ENCODE results near the gene ARGLU1. TPM values are rescaled to one million over a fixed set of nuclear protein-coding genes. Genes with fewer than 3 reads are reported as not detected.

The ARGLU1 gene
- total and polyA plus RNA-seq, 9 of the 15 experiments (the other 6 are each of a cell fraction or from before 2014, with no cell fraction given): 19.3 to 99.9 (median 49.3) TPM

- H3K9me1 ChIP-seq (ENCODE audit: control insufficient read depth, insufficient read depth, low read length): no peaks in the 10 kb centered on the region
- intact Hi-C loops (cut with micrococcal nuclease) (no loop called here), in situ Hi-C loops (cut with MboI) (no loop called here)
- no peak for FAIRE-seq
- no peaks in the 10 kb centered on the region for H4K20me1 ChIP-seq (replicated peaks; ENCODE audit: control insufficient read depth, insufficient read depth, low read length)
- DNase-seq (ENCODE audit: extremely low read depth in 1 of 4, low spot score in 3 of 4): no peak
- H3K4me3 ChIP-seq: no peak overlapping the region
- TF ChIP-seq CSDE1 (IDR thresholded peaks at IDR 0.05) (no peak), MCM5 (IDR thresholded peaks at IDR 0.05; ENCODE audit: low read depth) (no peak)
- no peaks in the 10 kb centered on the region for H3K36me3 ChIP-seq (ENCODE audit: control insufficient read depth, insufficient read depth, low read length)
- no peaks in the 10 kb centered on the region for H3K9me3 ChIP-seq (replicated peaks; ENCODE audit: control insufficient read depth, insufficient read depth, low read depth, low read length)
- H3K27me3 ChIP-seq (ENCODE audit: control insufficient read depth in 2 of 2, insufficient read depth in 2 of 2, low read length in 2 of 2): no peaks in the 10 kb centered on the region
- no peaks in the 10 kb centered on the region; a peak in 1 of 5 replicates for H3K4me1 ChIP-seq (replicated peaks in 1 of 2; ENCODE audit: control insufficient read depth in 2 of 2, insufficient read depth in 2 of 2, low read length in 2 of 2)
- POLR2A ChIA-PET: interaction anchor here (0.6 kb wide), 1 partner anchor 61 kb away, joined by 3 read pairs; no protein-coding TSS in a partner anchor
- no peak overlapping the region for H3K4me2 ChIP-seq (ENCODE audit: insufficient read depth, low read length)
- no peak overlapping the region for H2AFZ ChIP-seq (ENCODE audit: low read depth, low read length)
- CTCF ChIA-PET (ENCODE audit: low intra/inter-chr PET ratio): no interaction called here
- no peaks in the 10 kb centered on the region for H3K79me2 ChIP-seq (ENCODE audit: control insufficient read depth, insufficient read depth, low read length)
- no peak overlapping the region for H3K27ac ChIP-seq (ENCODE audit: extremely low read depth, low read depth, low read length)
- WGBS (ENCODE audit: insufficient coverage, low coverage, missing lambda C conversion rate): 0% methylated on average over 3 of the region's 3 CpGs
- no peak for ATAC-seq
- H3K9ac ChIP-seq (ENCODE audit: insufficient read depth in 1 of 2, low read depth in 2 of 2, low read length in 2 of 2): no peak overlapping the region
- no TSS peak for BruUV-seq (replicated peaks)
These were observed 49.6 kb upstream of the ARGLU1 start for GRCh38 chr13:106617561-106617960.

GRCh38 chr13:106616729-106617128, 48.8 kb upstream of the ARGLU1 start:
- no peak for DNase-seq (ENCODE audit: extremely low read depth in 1 of 4, low spot score in 3 of 4)
- no peaks in the 10 kb centered on the region for H3K9me3 ChIP-seq (replicated peaks; ENCODE audit: control insufficient read depth, insufficient read depth, low read depth, low read length)
- H3K4me3 ChIP-seq: no peak overlapping the region
- POLR2A ChIA-PET: no interaction called here
- no peak for ATAC-seq
- no peak overlapping the region for H3K27ac ChIP-seq (ENCODE audit: extremely low read depth, low read depth, low read length)
- intact Hi-C loops (cut with micrococcal nuclease): no loop called here
- FAIRE-seq: no peak
- no peaks in the 10 kb centered on the region for H4K20me1 ChIP-seq (replicated peaks; ENCODE audit: control insufficient read depth, insufficient read depth, low read length)
- no peaks in the 10 kb centered on the region; a peak in 1 of 5 replicates for H3K4me1 ChIP-seq (replicated peaks in 1 of 2; ENCODE audit: control insufficient read depth in 2 of 2, insufficient read depth in 2 of 2, low read length in 2 of 2)
- H3K79me2 ChIP-seq (ENCODE audit: control insufficient read depth, insufficient read depth, low read length): no peaks in the 10 kb centered on the region
- H3K27me3 ChIP-seq (ENCODE audit: control insufficient read depth in 2 of 2, insufficient read depth in 2 of 2, low read length in 2 of 2): no peaks in the 10 kb centered on the region
- in situ Hi-C loops (cut with MboI): no loop called here
- no peaks in the 10 kb centered on the region for H3K36me3 ChIP-seq (ENCODE audit: control insufficient read depth, insufficient read depth, low read length)
- TF ChIP-seq ZSCAN29 (IDR thresholded peaks at IDR 0.05): no peak
- no peak for TF ChIP-seq SIX5 (IDR thresholded peaks at IDR 0.05; ENCODE audit: borderline replicate concordance in 1 of 2, insufficient read depth in 1 of 2, low read depth in 1 of 2, low read length in 2 of 2)
- no peak overlapping the region for H3K4me2 ChIP-seq (ENCODE audit: insufficient read depth, low read length)
- H3K9me1 ChIP-seq (ENCODE audit: control insufficient read depth, insufficient read depth, low read length): no peaks in the 10 kb centered on the region
- BruUV-seq (replicated peaks): no TSS peak
- CTCF ChIA-PET (ENCODE audit: low intra/inter-chr PET ratio): no interaction called here
- H3K9ac ChIP-seq (ENCODE audit: insufficient read depth in 1 of 2, low read depth in 2 of 2, low read length in 2 of 2): no peak overlapping the region
- 3% methylated on average over 3 of the region's 3 CpGs for whole genome bisulfite sequencing (ENCODE audit: insufficient coverage, low coverage, missing lambda C conversion rate)
- H2AFZ ChIP-seq (ENCODE audit: low read depth, low read length): no peak overlapping the region
